CD1c-positive myeloid dendritic cell (primary cell): ENCODE results near the gene TBX1.

Experiments
- DNase-seq: peaks from one replicate; pipeline ENCODE4 v3.0.0-alpha.2; 2016; ENCODE audit errors: extremely low spot score

The TBX1 gene

GRCh38 chr22:19737846-19738663 lies 22.5 kb upstream of the TBX1 start:
- DNase-seq, result no peak

GRCh38 chr22:19738664-19739447 lies 21.7 kb upstream of the TBX1 start:
- DNase-seq, result no peak

- no peak for DNase-seq
Observed at GRCh38 chr22:19739448-19739895, 21.1 kb upstream of the TBX1 start.

- DNase-seq, result no peak
Observed at GRCh38 chr22:19739911-19740449, 20.6 kb upstream of the TBX1 start.

GRCh38 chr22:19740586-19740985 lies 20.0 kb upstream of the TBX1 start:
- DNase-seq, result no peak

- DNase-seq, result no peak
Observed at GRCh38 chr22:19741053-19741452, 19.5 kb upstream of the TBX1 start.

- no peak for DNase-seq
Observed at GRCh38 chr22:19742160-19743066, 18.2 kb upstream of the TBX1 start.

GRCh38 chr22:19743081-19743480 lies 17.5 kb upstream of the TBX1 start:
- DNase-seq, result no peak

- DNase-seq, result no peak
Observed at GRCh38 chr22:19743651-19744050, 16.9 kb upstream of the TBX1 start.

- no peak for DNase-seq
Observed at GRCh38 chr22:19744350-19745006, 16.1 kb upstream of the TBX1 start.

GRCh38 chr22:19745155-19746101 lies 15.2 kb upstream of the TBX1 start:
- DNase-seq, result no peak

GRCh38 chr22:19746726-19747125 lies 13.9 kb upstream of the TBX1 start:
- no peak for DNase-seq

GRCh38 chr22:19747551-19747950 lies 13.0 kb upstream of the TBX1 start:
- DNase-seq, result no peak

- DNase-seq, result no peak
Observed at GRCh38 chr22:19748139-19748538, 12.4 kb upstream of the TBX1 start.

GRCh38 chr22:19748991-19749664 lies 11.4 kb upstream of the TBX1 start:
- no peak for DNase-seq

- no peak for DNase-seq
Observed at GRCh38 chr22:19749876-19750275, 10.7 kb upstream of the TBX1 start.

GRCh38 chr22:19750507-19751490 lies 9.8 kb upstream of the TBX1 start:
- DNase-seq, result no peak
